ENCODE results near the gene CERS6. TPM values are rescaled to one million over a fixed set of nuclear protein-coding genes. Genes with fewer than 3 reads are reported as not detected.

CERS6 gene
- total and polyA plus RNA-seq, 2 of the 8 experiments (the other 6 are each of a cell fraction or from before 2014, with no cell fraction given), result 6.8 to 28.2 TPM

GRCh38 chr2:168749297-168749696 is 293.2 kb downstream of the CERS6 start:
- 80% methylated on average over 6 of the region's 6 CpGs; no CpG with 5 or more reads in 1 of the 2 experiments for WGBS, 2 experiments (ENCODE audit: extremely low coverage in 1 of 2, insufficient coverage in 1 of 2, insufficient read length in 1 of 2, insufficient replicate concordance in 2 of 2, low coverage in 1 of 2, low lambda C conversion rate in 2 of 2, missing lambda C conversion rate in 1 of 2)
- FAIRE-seq, result no peak

More at GRCh38 chr2:168749297-168749696, 293.2 kb downstream of the CERS6 start:
- H3K36me3 ChIP-seq (ENCODE audit: control insufficient read depth in 2 of 4, insufficient read depth in 4 of 4, low read length in 3 of 4), result no peaks in the 10 kb centered on the region
- H4K20me1 ChIP-seq (replicated peaks in 1 of 2; ENCODE audit: control insufficient read depth in 1 of 2, insufficient read depth in 2 of 2, low read length in 2 of 2), result no peaks in the 10 kb centered on the region
- H2BK20ac ChIP-seq (ENCODE audit: low read length), result no peak overlapping the region
- no peak for DNase-seq (ENCODE audit: low read depth in 1 of 2, low spot score in 2 of 2)
- H3K23ac ChIP-seq (ENCODE audit: insufficient read length), result no peak overlapping the region
- no peaks in the 10 kb centered on the region for H3K27me3 ChIP-seq (replicated peaks in 1 of 4; ENCODE audit: control insufficient read depth in 3 of 4, extremely low read depth in 1 of 4, insufficient read depth in 3 of 4, low read length in 3 of 4)
- H2BK12ac ChIP-seq (ENCODE audit: low read depth, low read length), result no peak overlapping the region
- H3K79me1 ChIP-seq (ENCODE audit: low read depth, low read length), result no peaks in the 10 kb centered on the region
- no peak overlapping the region for H3K9ac ChIP-seq (replicated peaks in 1 of 4; ENCODE audit: extremely low read depth in 1 of 4, low read depth in 3 of 4, low read length in 3 of 4)
- no peaks in the 10 kb centered on the region for H3K9me3 ChIP-seq (ENCODE audit: insufficient read depth in 2 of 2, low read depth in 1 of 2, low read length in 1 of 2)
- H3K4me2 ChIP-seq (ENCODE audit: insufficient read depth in 1 of 2, low read depth in 2 of 2, low read length in 2 of 2), result no peak overlapping the region
- H3K4me1 ChIP-seq (replicated peaks in 1 of 4; ENCODE audit: control insufficient read depth in 3 of 4, insufficient read depth in 4 of 4, low read length in 3 of 4), result peaks cover 0 to 5% (median 3%) of the 10 kb centered on the region in 4 experiments; a peak in 3 of 7 replicates
- H2BK120ac ChIP-seq (replicated peaks; ENCODE audit: low read depth, low read length), result no peak overlapping the region
- peak overlapping the region; percentile 26; the same call in 1 of the 2 replicates for H2BK5ac ChIP-seq (ENCODE audit: low read depth, low read length)
- POLR2A ChIA-PET (ENCODE audit: partially characterized antibody), result no interaction called here
- CTCF ChIA-PET (ENCODE audit: partially characterized antibody), result interaction anchor here (1.2 to 2.1 kb wide), 6 partner anchors 9 to 402 kb away, joined by 3 to 12 read pairs (median 6); no protein-coding TSS in a partner anchor
- H2AFZ ChIP-seq (ENCODE audit: low read length), result no peak overlapping the region
- H3K56ac ChIP-seq (replicated peaks; ENCODE audit: insufficient read length, low read depth, low read length), result no peak overlapping the region
- H2BK15ac ChIP-seq (ENCODE audit: low read length), result no peak overlapping the region
- no peaks in the 10 kb centered on the region for H3K23me2 ChIP-seq (ENCODE audit: low read depth, low read length)
- H3K79me2 ChIP-seq (ENCODE audit: control insufficient read depth in 1 of 2, insufficient read depth in 2 of 2, low read length in 2 of 2), result no peaks in the 10 kb centered on the region
- H3K27ac ChIP-seq (ENCODE audit: low read depth, low read length), result no peak overlapping the region
- H2AK5ac ChIP-seq (ENCODE audit: low read depth, low read length), result no peak overlapping the region
- TF ChIP-seq EZH2 (IDR thresholded peaks at IDR 0.05; ENCODE audit: low read depth, low read length, severe bottlenecking) (no peak), BCL11A (IDR thresholded peaks at IDR 0.05; ENCODE audit: low read depth in 2 of 2, low read length in 2 of 2) (no peak), HDAC2 (IDR thresholded peaks at IDR 0.05; ENCODE audit: borderline replicate concordance in 1 of 2, low read depth in 2 of 2, low read length in 2 of 2) (no peak), POLR2A (IDR thresholded peaks at IDR 0.05; ENCODE audit: control extremely low read depth in 1 of 2, low read depth in 2 of 2, low read length in 2 of 2) (no peak)
- H4K91ac ChIP-seq (replicated peaks; ENCODE audit: insufficient read length, low read length), result no peak overlapping the region
- no peak overlapping the region for H3K14ac ChIP-seq (ENCODE audit: insufficient read length)
- no peak overlapping the region for H3K4me3 ChIP-seq (ENCODE audit: extremely low read depth in 1 of 4, insufficient read depth in 2 of 4, low read depth in 3 of 4, low read length in 4 of 4)
- no peak overlapping the region for H4K5ac ChIP-seq (ENCODE audit: insufficient read length, low read depth, low read length)
- no peak overlapping the region for H3K18ac ChIP-seq (ENCODE audit: extremely low read depth, low read length)
- no peak overlapping the region for H4K8ac ChIP-seq (ENCODE audit: extremely low read depth, insufficient read depth, low read length)
- no peak overlapping the region for H3K4ac ChIP-seq (replicated peaks; ENCODE audit: insufficient read length, low read depth, low read length)
